Vagina (tissue), 2 donors: ENCODE measurements around the gene GCNT4. TPM values are rescaled to one million over a fixed set of nuclear protein-coding genes. Genes with fewer than 3 reads are reported as not detected.

ENCODE experiments used
- DNase-seq, 2 donors: peaks; one replicate each; pipeline ENCODE4 v3.0.0-alpha.2; 2017; ENCODE audit errors: extremely low spot score in 2 of 2
- H3K27ac ChIP-seq: fragments of 200-600 bp; sonication (generic); one replicate; pipeline ENCODE4 v1.5.1; 2019
- H3K27me3 ChIP-seq: fragments of 200-600 bp; sonication (generic); one replicate; pipeline ENCODE4 v1.5.1; 2019
- H3K36me3 ChIP-seq, 2 donors: fragments of 200-600 bp; sonication (generic); one replicate each; pipeline ENCODE4 v1.5.1; 2017 to 2019
- H3K4me1 ChIP-seq: fragments of 200-600 bp; sonication (generic); one replicate; pipeline ENCODE4 v1.5.1; 2019
- H3K4me3 ChIP-seq, 2 donors: fragments of 200-600 bp; sonication (generic); 1 replicate in 1 of 2; 2 replicates in 1 of 2; pipeline ENCODE4 v1.5.1; 2016 to 2019
- H3K9me3 ChIP-seq: fragments of 200-600 bp; sonication (generic); one replicate; pipeline ENCODE4 v1.5.1; 2019
- POLR2A ChIP-seq, 2 donors: fragments of 450-650 bp; IDR thresholded peaks; one replicate each; pipeline ENCODE4 v1.6.1; 2017; ENCODE audit warnings: antibody characterized with exemption in 2 of 2, mild to moderate bottlenecking in 2 of 2, moderate library complexity in 2 of 2
- POLR2AphosphoS5 ChIP-seq, 2 donors: sonication (generic); formaldehyde crosslinking; IDR thresholded peaks; one replicate each; pipeline ENCODE4 v1.9.0; 2017; ENCODE audit warnings: antibody characterized with exemption in 2 of 2, mild to moderate bottlenecking in 2 of 2, low read depth in 1 of 2; ENCODE audit not compliant: insufficient read depth in 1 of 2
- intact Hi-C: fragments of 100-400 bp; cut with DNase I; formaldehyde crosslinking; loops from one replicate; pipeline ENCODE4 v1.15.1; 2023
- small RNA-seq: library from RNA; depleted of rRNA; stranded (forward); fragments of <200 nt; gene quantifications from one replicate; pipeline ENCODE3, GENCODE V24; 2016
- total RNA-seq: library from RNA; depleted of rRNA; stranded (reverse); fragments of >200 nt; gene quantifications from one replicate; pipeline ENCODE4 v1.2.3, GENCODE V29; 2016
- TF ChIP-seq, protein P1 (sequence below), 3 experiments: fragments of 450-650 bp in 2 of 3; fragments of 200-600 bp in 1 of 3; sonication (generic) in 1 of 3; IDR thresholded peaks; one replicate each; pipeline ENCODE4 v1.5.1; 2017 to 2019; ENCODE audit warnings: antibody characterized with exemption in 3 of 3, mild to moderate bottlenecking in 2 of 3, moderate library complexity in 2 of 3

GCNT4 gene
- total RNA-seq, 1 donor from 2014 or later: 2.5 TPM

DNA sequence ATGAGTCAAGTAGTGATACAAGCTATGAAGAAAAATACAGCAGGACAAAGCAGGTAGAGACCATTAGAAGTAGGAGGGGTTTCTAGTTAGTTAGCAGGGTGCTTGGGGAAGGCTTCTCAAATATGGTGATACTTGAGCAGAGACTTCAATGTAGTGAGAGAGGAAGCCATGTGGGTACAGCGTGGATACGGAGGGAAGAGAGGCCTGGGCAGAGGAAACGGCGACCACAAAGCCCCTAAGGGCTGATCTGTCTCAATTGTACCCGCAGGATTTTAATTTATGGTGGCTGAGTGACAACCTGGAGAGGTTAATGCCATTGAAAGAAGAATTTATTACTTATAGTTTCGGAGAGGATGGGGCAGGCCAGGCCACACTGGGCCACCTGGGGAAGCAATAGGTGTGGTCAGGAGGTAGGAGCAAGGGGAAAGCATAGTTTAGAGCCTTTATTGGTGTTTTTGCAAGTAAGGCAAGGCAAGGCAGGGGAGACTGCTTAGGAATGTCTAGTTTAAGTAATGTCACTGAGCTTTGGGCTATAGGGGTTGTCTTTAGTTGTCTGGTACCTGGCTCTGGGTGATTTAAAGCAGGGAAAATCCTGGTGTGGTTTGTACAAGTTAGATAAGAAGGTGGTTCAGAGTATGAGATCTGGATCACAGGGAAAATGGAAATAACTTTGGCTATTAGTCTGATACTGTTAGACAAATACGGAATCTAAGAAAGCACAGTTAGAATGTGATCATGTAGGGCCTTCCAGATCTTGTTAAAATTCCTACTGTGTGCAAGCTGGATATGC lies 42.6 kb downstream of the GCNT4 start:
- intact Hi-C loops: loop anchor here (1.0 kb wide), 1 partner anchor 16 kb away; no protein-coding TSS in a partner anchor
- Histone ChIP-seq H3K27ac (no peak overlapping the region), H3K4me3 (no peak overlapping the region), H3K4me1 (no peaks in the 10 kb centered on the region), H3K36me3 (no peaks in the 10 kb centered on the region), H3K9me3 (peaks cover 9% of the 10 kb centered on the region), H3K27me3 (no peaks in the 10 kb centered on the region)
- no peak for DNase-seq
- TF ChIP-seq, protein P1, sequence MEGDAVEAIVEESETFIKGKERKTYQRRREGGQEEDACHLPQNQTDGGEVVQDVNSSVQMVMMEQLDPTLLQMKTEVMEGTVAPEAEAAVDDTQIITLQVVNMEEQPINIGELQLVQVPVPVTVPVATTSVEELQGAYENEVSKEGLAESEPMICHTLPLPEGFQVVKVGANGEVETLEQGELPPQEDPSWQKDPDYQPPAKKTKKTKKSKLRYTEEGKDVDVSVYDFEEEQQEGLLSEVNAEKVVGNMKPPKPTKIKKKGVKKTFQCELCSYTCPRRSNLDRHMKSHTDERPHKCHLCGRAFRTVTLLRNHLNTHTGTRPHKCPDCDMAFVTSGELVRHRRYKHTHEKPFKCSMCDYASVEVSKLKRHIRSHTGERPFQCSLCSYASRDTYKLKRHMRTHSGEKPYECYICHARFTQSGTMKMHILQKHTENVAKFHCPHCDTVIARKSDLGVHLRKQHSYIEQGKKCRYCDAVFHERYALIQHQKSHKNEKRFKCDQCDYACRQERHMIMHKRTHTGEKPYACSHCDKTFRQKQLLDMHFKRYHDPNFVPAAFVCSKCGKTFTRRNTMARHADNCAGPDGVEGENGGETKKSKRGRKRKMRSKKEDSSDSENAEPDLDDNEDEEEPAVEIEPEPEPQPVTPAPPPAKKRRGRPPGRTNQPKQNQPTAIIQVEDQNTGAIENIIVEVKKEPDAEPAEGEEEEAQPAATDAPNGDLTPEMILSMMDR (IDR thresholded peaks at IDR 0.05): no peak
- TF ChIP-seq POLR2A (IDR thresholded peaks at IDR 0.05): no peak
- TF ChIP-seq POLR2AphosphoS5 (IDR thresholded peaks at IDR 0.05; ENCODE audit: insufficient read depth in 1 of 2, low read depth in 1 of 2): no peak

DNA sequence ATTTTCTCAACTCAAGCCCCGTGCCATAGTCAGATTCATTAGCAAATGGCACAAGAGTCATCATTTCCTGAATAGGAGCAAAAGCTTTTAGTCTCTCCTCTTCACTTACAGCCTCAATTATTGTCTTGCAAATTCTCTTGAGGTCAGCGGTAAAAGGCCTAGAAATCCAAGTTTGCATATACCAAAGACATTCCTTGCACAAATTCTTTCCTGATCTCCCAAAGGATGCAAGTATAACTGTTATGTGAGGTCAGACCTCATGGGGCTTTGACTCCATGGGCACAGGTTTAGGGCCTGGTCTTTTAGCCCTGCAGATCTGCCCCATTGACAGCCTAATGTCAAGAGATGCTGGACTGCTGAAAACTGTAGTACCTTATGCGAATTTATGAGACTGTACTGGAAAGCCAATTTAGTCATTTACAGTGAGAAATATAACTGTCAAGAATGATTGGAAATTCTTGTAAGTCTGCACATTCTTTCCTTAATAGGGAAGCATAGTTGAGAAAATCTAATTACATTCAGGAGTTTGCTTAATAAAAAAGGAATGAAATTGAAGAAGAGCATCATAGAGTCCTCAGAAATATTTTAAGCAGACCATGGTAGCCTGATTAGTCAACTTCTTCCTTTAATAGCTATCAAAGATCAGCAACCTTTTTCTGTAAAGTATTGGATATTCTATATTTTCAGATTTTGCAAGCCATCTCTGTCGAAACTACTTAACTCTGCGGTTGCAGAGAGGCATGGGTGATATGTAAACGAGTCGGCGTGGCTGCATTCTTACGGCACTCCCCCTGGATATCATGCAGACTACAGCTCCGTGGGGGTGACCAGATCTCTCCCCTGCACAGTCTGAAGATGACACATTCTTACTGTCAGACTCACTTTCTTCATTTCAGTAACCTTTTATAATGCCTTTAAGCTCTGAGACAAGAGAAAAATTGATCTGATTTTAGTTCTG lies 45.2 kb downstream of the GCNT4 start:
- Histone ChIP-seq H3K36me3 (no peaks in the 10 kb centered on the region), H3K9me3 (peaks cover 9% of the 10 kb centered on the region), H3K4me3 (no peak overlapping the region), H3K27me3 (no peaks in the 10 kb centered on the region), H3K27ac (no peak overlapping the region), H3K4me1 (no peaks in the 10 kb centered on the region)
- DNase-seq: no peak
- intact Hi-C loops: no loop called here
- TF ChIP-seq POLR2AphosphoS5 (IDR thresholded peaks at IDR 0.05; ENCODE audit: insufficient read depth in 1 of 2, low read depth in 1 of 2) (no peak), POLR2A (IDR thresholded peaks at IDR 0.05) (no peak)
- TF ChIP-seq, protein P1 (IDR thresholded peaks at IDR 0.05): no peak

DNA sequence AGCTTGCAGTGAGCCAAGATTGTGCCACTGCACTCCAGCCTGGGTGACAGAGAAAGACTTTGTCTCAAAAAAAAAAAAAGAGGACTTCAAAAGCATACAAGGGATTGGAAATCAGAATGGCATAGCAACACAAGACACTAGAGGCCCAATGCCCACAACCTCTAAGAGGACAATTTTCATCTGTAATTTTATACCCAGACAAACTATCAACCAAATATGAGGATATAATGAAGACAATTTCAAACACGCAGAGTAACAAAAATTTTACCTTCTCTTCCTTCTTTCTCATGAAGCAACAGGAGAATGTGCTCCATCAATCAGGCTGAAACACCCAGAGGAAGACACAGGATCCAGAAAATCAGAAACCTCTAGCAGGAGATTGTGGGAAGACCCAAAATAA lies 46.8 kb downstream of the GCNT4 start:
- Histone ChIP-seq H3K4me1 (no peaks in the 10 kb centered on the region), H3K4me3 (no peak overlapping the region), H3K27ac (no peak overlapping the region), H3K27me3 (no peaks in the 10 kb centered on the region), H3K36me3 (no peaks in the 10 kb centered on the region), H3K9me3 (peaks cover 9% of the 10 kb centered on the region)
- no peak for DNase-seq
- intact Hi-C loops: no loop called here
- TF ChIP-seq POLR2A (IDR thresholded peaks at IDR 0.05) (no peak), POLR2AphosphoS5 (IDR thresholded peaks at IDR 0.05; ENCODE audit: insufficient read depth in 1 of 2, low read depth in 1 of 2) (no peak)
- TF ChIP-seq, protein P1 (IDR thresholded peaks at IDR 0.05): no peak

Small RNAs within 50 kb of the gene (small RNA-seq; reads per million reads assigned to genes)
- gene AC093259.1: not detected

Other genes starting within 250 kb of the GCNT4 start
- gene FAM169A, start 186.2 kb downstream of the GCNT4 start, total RNA-seq: 0.98 TPM
- gene ANKRD31, start 184.3 kb upstream of the GCNT4 start, total RNA-seq: 1.2 TPM